Neural progenitor cell (in vitro differentiated cells): ENCODE results near the gene SLC44A2.

Experiments
- CTCF ChIP-seq: fragments of 200-600 bp; sonication (generic); IDR thresholded peaks from 2 replicates; pipeline ENCODE4 v1.5.1; 2017; ENCODE audit warnings: antibody characterized with exemption, mild to moderate bottlenecking
- EZH2 ChIP-seq: fragments of 200-600 bp; sonication (generic); IDR thresholded peaks from 2 replicates; pipeline ENCODE4 v1.6.1; 2017; ENCODE audit warnings: antibody characterized with exemption, mild to moderate bottlenecking, moderate library complexity
- EZH2phosphoT487 ChIP-seq: fragments of 200-600 bp; sonication (generic); IDR thresholded peaks from 2 replicates; pipeline ENCODE4 v1.6.1; 2017; ENCODE audit warnings: antibody characterized with exemption

- TF ChIP-seq EZH2 (no peak), CTCF (no peak), EZH2phosphoT487 (no peak)
These were observed 66.0 kb downstream of the SLC44A2 start for GRCh38 chr19:10691178-10691881.
